Inferior parietal cortex (tissue), 1 donor: ENCODE data around the gene MYEF2.

ENCODE experiments used
- DNase-seq: peaks from one replicate; pipeline ENCODE4 v3.0.0-alpha.2; 2016; ENCODE audit errors: extremely low spot score

MYEF2 gene

DNA sequence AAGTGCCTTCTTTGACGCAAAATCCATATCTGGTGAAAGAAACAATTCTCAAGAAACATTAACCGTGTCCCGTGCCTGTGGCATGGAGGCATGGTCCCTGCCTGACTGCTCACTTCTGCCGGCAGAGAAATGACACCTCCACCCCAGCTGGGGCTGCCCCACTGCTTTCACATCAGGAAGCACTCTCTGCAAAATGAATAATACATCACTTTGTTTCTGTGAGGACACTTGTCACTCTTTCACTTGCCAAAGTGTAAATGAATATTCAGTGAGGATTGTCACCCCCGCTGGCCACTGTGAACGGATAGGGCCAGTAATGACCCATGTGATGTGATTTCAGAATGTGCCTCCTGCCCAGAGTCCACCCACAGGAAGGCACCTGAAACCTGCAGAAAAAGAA, 88.4 kb downstream of the MYEF2 start:
- DNase-seq: no peak

DNA sequence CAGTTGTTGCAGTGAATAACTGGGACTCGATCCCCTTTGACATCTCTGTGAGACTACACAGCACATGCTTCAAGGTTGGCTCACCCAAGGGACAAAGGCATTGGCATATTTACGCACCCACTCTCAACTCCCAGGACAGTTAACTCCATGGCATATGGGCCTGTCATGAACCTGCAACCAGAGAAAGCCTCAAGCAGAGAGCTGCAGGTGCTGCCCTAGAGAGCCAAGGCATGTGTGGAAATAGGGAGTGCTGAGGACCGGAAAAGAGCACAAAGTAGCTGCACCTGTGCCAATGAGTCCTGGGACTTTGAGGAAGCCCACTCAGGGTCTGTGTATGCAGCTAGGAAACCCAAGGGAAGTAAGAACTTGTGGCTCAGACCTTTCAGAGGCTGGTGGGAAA, 90.3 kb downstream of the MYEF2 start:
- DNase-seq: no peak

DNA sequence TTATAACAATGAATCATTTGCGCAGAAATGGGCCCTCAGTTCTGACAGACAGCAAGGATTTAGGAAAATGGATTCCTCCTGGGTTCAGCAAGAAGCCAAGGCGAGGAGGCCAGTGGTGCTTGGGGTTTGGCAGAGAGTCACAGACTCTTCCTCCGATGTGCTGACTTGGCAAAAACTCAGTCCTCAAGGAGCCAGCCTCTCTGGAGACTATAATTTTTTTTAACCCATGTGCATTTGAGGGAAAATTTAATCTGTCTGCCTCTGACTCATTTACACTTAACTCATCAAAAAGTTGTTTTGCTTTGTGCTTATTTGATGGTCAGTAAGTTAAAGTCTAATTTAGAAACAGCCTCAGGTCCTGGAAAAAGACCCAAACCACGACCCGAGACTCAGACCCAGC, 91.5 kb downstream of the MYEF2 start:
- DNase-seq: no peak

DNA sequence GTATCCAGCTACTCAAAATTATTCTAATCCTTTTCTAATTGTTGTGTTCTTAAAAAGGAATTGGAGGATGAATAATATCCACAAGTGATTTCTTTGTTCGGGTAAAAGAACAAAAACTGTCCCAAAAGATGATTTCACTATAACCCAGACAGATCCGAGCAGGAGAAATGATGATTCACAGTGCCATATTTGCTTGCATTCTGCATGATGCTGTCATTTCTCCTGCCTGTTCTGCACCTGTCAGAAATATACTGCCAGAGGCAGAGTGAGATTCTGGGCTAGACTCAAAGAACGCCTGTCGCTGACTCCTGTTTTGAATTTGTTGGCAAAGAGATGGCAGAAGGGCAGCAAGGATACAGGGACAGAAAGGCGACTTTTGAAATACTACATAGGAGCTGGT, 92.0 kb downstream of the MYEF2 start:
- no peak for DNase-seq

DNA sequence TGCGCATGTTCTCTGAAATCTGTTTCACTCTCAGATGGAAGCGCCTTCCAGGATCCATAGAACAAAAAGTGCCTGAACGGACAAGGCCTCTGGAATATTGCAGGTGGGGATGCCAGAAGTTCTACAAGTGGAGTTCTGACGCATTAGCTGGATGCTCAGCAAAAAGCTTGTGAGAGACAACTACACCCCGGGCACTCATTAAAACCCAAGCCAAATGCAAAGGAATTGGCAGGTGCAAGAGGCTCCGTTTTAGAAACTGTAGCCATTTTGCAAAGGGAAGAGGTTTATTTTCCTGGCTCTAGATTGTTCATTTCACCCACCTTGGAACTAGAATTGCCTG, 92.5 kb downstream of the MYEF2 start:
- no peak for DNase-seq

DNA sequence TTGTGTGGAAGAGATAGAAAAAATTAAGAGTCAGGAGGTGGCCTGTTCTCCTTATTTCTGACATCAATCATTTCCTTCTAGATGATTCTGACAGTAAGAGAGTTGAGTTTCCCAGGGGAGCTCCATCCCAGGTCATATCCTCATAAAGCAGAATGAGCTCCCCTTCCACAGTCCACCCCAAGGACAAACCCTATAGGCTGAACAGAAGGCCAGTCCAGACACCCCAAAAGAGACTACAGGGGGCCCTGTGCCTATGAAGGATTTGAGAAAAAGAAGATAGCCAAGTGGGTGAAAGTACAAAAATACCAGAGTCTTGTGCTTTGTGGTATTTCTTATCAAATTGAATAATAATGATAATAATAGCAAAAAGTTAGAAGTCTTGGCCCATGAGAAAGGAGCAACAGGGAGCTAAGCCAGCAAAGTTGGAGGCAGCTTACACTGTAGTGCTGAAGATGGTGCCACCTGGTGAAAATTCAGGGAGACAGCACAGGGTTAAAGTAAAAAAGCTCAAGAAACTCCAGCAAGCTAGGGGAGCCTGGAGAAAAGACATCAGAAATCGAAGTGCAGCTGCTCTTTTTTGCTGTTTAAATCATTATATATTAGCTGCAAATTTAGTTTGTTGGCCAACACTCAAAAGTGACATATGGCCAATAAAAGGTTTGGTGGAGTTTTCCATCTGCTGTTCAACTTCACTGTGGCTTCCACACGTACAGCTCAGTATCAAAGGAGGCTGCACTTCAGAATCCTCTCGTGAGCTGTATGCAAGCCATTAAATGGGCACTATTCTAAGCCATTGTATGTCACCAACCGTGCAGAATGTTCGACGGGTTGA, 93.1 kb downstream of the MYEF2 start:
- DNase-seq: no peak
